Mesendoderm (in vitro differentiated cells): ENCODE data around the gene LDLRAD4.

ENCODE experiments used
- DNase-seq: peaks from one replicate; pipeline ENCODE4 v3.0.0; 2013
- H2AK5ac ChIP-seq: 2 replicates; pipeline ENCODE4 v1.6.1; 2013; ENCODE audit warnings: low read length, inconsistent platforms
- H2BK120ac ChIP-seq: 2 replicates; pipeline ENCODE4 v1.6.1; 2013; ENCODE audit warnings: low read depth, mild to moderate bottlenecking, low read length, moderate library complexity, mixed read lengths
- H2BK15ac ChIP-seq: replicated peaks from 2 replicates; pipeline ENCODE4 v1.6.1; 2013; ENCODE audit warnings: low read depth, mild to moderate bottlenecking, moderate library complexity
- H2BK5ac ChIP-seq: 2 replicates; pipeline ENCODE4 v1.6.1; 2013; ENCODE audit warnings: low read length, inconsistent platforms
- H3K18ac ChIP-seq: 2 replicates; pipeline ENCODE4 v1.6.1; 2013; ENCODE audit warnings: mild to moderate bottlenecking, low read length, mixed read lengths
- H3K23ac ChIP-seq: one replicate; pipeline ENCODE4 v1.6.1; 2013; ENCODE audit warnings: low read length
- H3K27ac ChIP-seq: 2 replicates; pipeline ENCODE4 v1.5.1; 2013; ENCODE audit warnings: low read depth, mild to moderate bottlenecking, inconsistent platforms, low read length, moderate library complexity
- H3K27me3 ChIP-seq: 2 replicates; pipeline ENCODE4 v1.6.1; 2013; ENCODE audit warnings: low read length, control low read depth, mild to moderate bottlenecking, inconsistent platforms; ENCODE audit not compliant: insufficient read depth, poor library complexity
- H3K36me3 ChIP-seq: 2 replicates; pipeline ENCODE4 v1.6.1; 2013; ENCODE audit warnings: low read length, inconsistent platforms; ENCODE audit not compliant: control insufficient read depth, insufficient read depth
- H3K4ac ChIP-seq: one replicate; pipeline ENCODE4 v1.6.1; 2013; ENCODE audit warnings: low read depth, mild to moderate bottlenecking, low read length, moderate library complexity
- H3K4me1 ChIP-seq: 2 replicates; pipeline ENCODE4 v1.6.1; 2013; ENCODE audit warnings: low read depth, low read length, inconsistent platforms; ENCODE audit not compliant: control insufficient read depth
- H3K4me2 ChIP-seq: 2 replicates; pipeline ENCODE4 v1.6.1; 2013; ENCODE audit warnings: low read length
- H3K4me3 ChIP-seq: 2 replicates; pipeline ENCODE4 v1.5.1; 2013; ENCODE audit warnings: mild to moderate bottlenecking, low read length
- H3K56ac ChIP-seq: one replicate; pipeline ENCODE4 v1.6.1; 2013; ENCODE audit warnings: low read length
- H3K79me1 ChIP-seq: 2 replicates; pipeline ENCODE4 v1.6.1; 2013; ENCODE audit warnings: low read length, inconsistent platforms
- H3K79me2 ChIP-seq: 2 replicates; pipeline ENCODE4 v1.6.1; 2013; ENCODE audit warnings: mild to moderate bottlenecking, low read length; ENCODE audit not compliant: control insufficient read depth, insufficient read depth
- H3K9ac ChIP-seq: 2 replicates; pipeline ENCODE4 v1.6.1; 2013; ENCODE audit warnings: low read length, inconsistent platforms
- H4K5ac ChIP-seq: one replicate; pipeline ENCODE4 v1.6.1; 2013; ENCODE audit warnings: low read length
- H4K8ac ChIP-seq: one replicate; pipeline ENCODE4 v1.6.1; 2013; ENCODE audit warnings: low read depth, mild to moderate bottlenecking, control low read depth, low read length, moderate library complexity
- WGBS: extraction: QIAGEN DNeasy Blood & Tissue Kit; methylation state at CpG from one replicate; pipeline ENCODE4 v1.1.7; 2013; ENCODE audit warnings: low lambda C conversion rate, missing lambda C conversion rate; ENCODE audit not compliant: insufficient coverage; ENCODE audit errors: extremely low coverage; 5-methylcytosine and 5-hydroxymethylcytosine counted together

LDLRAD4 gene

DNA sequence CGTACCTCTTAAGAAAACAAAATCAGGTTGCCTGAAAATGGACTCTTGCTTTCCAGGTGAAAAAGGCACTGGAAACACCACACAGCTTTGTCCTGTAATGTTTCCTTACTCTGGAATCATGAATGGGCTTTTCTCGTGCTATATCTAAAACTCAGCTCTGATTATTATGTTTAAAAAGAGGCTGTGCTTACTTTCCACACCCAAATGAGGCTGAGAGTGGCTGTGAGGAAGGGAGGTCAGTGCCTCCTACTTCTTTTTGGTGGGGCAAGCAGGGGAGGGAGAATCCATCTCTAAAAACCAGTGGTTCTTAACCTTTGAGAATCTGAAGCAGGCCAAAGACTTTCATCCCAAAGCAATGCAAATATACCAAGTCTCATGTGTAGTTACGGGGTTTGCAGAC lies 359.2 kb downstream of the LDLRAD4 start:
- H2BK5ac ChIP-seq = no peak overlapping the region
- DNase-seq = no peak
- no peak overlapping the region for H4K8ac ChIP-seq
- H3K18ac ChIP-seq = no peak overlapping the region
- no peaks in the 10 kb centered on the region for H3K27me3 ChIP-seq
- H3K79me1 ChIP-seq = no peaks in the 10 kb centered on the region
- H2BK15ac ChIP-seq = no peak overlapping the region
- no peak overlapping the region for H3K4me2 ChIP-seq
- no peak overlapping the region for H3K27ac ChIP-seq
- no peak overlapping the region for H3K4ac ChIP-seq
- no peaks in the 10 kb centered on the region for H3K79me2 ChIP-seq
- H3K23ac ChIP-seq = no peak overlapping the region
- H2BK120ac ChIP-seq = no peak overlapping the region
- H3K36me3 ChIP-seq = no peaks in the 10 kb centered on the region
- H3K4me3 ChIP-seq = no peak overlapping the region
- H4K5ac ChIP-seq = no peak overlapping the region
- H3K56ac ChIP-seq = no peak overlapping the region
- H2AK5ac ChIP-seq = no peak overlapping the region
- WGBS = no CpG with 5 or more reads among the region's 3 CpGs
- no peaks in the 10 kb centered on the region for H3K4me1 ChIP-seq
- H3K9ac ChIP-seq = no peak overlapping the region

DNA sequence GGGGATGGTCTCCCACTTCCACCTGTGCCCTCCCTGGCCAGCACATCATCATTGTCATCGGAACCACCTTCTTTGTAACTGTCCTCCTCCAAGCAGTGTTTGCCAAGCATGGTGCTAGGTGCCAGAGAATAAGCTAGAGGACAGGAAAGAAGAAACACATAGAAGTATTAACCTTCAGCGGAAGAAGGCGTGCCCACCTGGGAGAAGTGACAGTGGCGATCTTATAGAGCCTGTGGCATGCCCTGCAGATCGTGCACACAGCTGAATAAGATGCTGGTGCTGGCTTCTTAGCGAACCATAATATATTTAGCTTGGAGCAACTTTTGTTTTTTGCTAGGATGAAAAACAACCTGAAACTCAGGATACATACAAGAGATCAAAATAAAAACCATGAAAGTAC lies 359.8 kb downstream of the LDLRAD4 start:
- H4K8ac ChIP-seq = no peak overlapping the region
- H3K36me3 ChIP-seq = no peaks in the 10 kb centered on the region
- H3K27me3 ChIP-seq = no peaks in the 10 kb centered on the region
- H3K27ac ChIP-seq = no peak overlapping the region
- H2BK5ac ChIP-seq = no peak overlapping the region
- H2BK120ac ChIP-seq = no peak overlapping the region
- H3K23ac ChIP-seq = no peak overlapping the region
- WGBS = no CpG with 5 or more reads among the region's 6 CpGs
- no peak overlapping the region for H3K9ac ChIP-seq
- no peak overlapping the region for H3K4me2 ChIP-seq
- no peak overlapping the region for H3K4ac ChIP-seq
- H3K79me1 ChIP-seq = no peaks in the 10 kb centered on the region
- no peak overlapping the region for H4K5ac ChIP-seq
- no peak for DNase-seq
- H2BK15ac ChIP-seq = no peak overlapping the region
- H3K18ac ChIP-seq = no peak overlapping the region
- no peaks in the 10 kb centered on the region for H3K4me1 ChIP-seq
- no peak overlapping the region for H3K56ac ChIP-seq
- no peak overlapping the region for H3K4me3 ChIP-seq
- H2AK5ac ChIP-seq = no peak overlapping the region
- no peaks in the 10 kb centered on the region for H3K79me2 ChIP-seq

DNA sequence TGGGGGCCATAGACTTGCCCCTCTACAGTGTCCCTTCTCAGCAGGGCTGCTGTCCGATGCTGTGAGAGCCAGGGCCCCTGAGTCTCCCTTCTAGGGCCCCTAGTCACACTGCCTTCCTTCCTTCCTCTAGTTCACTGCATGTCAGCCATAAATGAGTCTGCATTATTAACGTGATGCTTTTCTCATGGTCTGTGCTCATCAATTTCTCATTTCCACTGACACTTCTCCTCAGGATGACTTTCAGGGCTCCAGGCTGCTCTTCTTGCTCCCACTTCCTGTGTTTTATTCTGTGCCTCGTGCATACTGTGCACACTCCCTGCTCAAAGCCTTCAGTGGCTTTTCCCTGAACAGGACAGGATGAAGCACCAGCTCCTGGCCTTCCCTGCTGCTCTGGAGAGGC lies 361.3 kb downstream of the LDLRAD4 start:
- H3K18ac ChIP-seq = no peak overlapping the region

DNA sequence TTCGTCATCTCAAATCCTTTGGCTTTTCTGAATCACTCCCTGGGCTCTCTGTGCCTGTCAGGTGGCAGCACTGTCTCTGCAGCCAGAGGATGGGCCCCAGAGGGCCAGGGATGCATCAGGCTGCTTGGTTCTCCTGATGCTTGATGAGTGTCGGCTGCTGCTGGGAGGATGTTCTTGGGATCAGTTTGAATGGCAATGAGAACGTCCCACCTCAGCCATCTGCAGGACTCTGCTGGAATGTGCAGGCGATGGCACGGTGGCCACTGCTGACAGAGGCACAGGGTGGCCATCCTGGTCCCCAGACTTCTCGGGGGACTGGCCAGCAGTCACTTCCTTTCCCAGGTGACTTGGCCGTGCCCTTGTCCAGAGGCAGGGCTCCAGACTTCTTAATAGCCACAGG lies 361.8 kb downstream of the LDLRAD4 start:
- H4K5ac ChIP-seq = no peak overlapping the region
- no peak overlapping the region for H3K4me2 ChIP-seq
- H3K4me1 ChIP-seq = no peaks in the 10 kb centered on the region
- no peaks in the 10 kb centered on the region for H3K36me3 ChIP-seq
- H3K18ac ChIP-seq = no peak overlapping the region
- H4K8ac ChIP-seq = no peak overlapping the region
- no peak overlapping the region for H3K27ac ChIP-seq
- no peak overlapping the region for H3K56ac ChIP-seq
- H2BK5ac ChIP-seq = no peak overlapping the region
- H3K9ac ChIP-seq = no peak overlapping the region
- H3K4ac ChIP-seq = no peak overlapping the region
- H3K79me1 ChIP-seq = no peaks in the 10 kb centered on the region
- H3K27me3 ChIP-seq = no peaks in the 10 kb centered on the region
- WGBS = no CpG with 5 or more reads among the region's 7 CpGs
- no peak overlapping the region for H3K23ac ChIP-seq
- DNase-seq = no peak
- H2AK5ac ChIP-seq = no peak overlapping the region
- H2BK120ac ChIP-seq = no peak overlapping the region
- no peaks in the 10 kb centered on the region for H3K79me2 ChIP-seq
- no peak overlapping the region for H3K4me3 ChIP-seq
- no peak overlapping the region for H2BK15ac ChIP-seq

More for the DNA sequence above, 361.3 kb downstream of the LDLRAD4 start:
- no peak overlapping the region for H2BK120ac ChIP-seq
- H3K9ac ChIP-seq = no peak overlapping the region
- no peaks in the 10 kb centered on the region for H3K79me1 ChIP-seq
- H3K4me1 ChIP-seq = no peaks in the 10 kb centered on the region
- H3K27me3 ChIP-seq = no peaks in the 10 kb centered on the region
- H2BK15ac ChIP-seq = no peak overlapping the region
- no peaks in the 10 kb centered on the region for H3K79me2 ChIP-seq
- no peak overlapping the region for H2BK5ac ChIP-seq
- no peak overlapping the region for H3K4ac ChIP-seq
- no CpG with 5 or more reads among the region's 3 CpGs for WGBS
- H3K23ac ChIP-seq = no peak overlapping the region
- H3K27ac ChIP-seq = no peak overlapping the region
- no peak for DNase-seq
- H3K56ac ChIP-seq = no peak overlapping the region
- no peak overlapping the region for H4K8ac ChIP-seq
- no peaks in the 10 kb centered on the region for H3K36me3 ChIP-seq
- no peak overlapping the region for H2AK5ac ChIP-seq
- no peak overlapping the region for H3K4me2 ChIP-seq
- no peak overlapping the region for H4K5ac ChIP-seq
- H3K4me3 ChIP-seq = no peak overlapping the region

DNA sequence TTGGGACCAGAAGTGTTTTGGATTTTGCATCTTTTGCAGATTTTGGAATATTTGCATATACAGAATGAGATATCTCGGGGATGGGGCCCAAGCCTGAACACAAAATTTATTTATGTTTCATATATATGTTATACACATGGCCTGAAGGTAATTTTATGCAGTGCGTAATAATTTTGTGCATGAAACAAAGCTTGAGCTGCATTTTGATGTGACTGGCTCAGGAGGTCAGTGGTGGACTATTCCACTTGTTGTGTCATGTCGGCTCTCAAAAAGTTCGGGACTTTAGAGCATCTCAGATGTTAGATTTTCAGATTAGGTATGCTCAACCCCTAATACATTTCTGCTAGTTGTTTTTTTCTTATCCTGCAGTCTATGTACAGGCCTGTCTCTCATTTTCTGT lies 362.4 kb downstream of the LDLRAD4 start:
- H3K4me2 ChIP-seq = no peak overlapping the region
- no peaks in the 10 kb centered on the region for H3K27me3 ChIP-seq
- H3K27ac ChIP-seq = no peak overlapping the region
- no CpG with 5 or more reads among the region's 4 CpGs for WGBS
- H3K79me2 ChIP-seq = no peaks in the 10 kb centered on the region
- H3K36me3 ChIP-seq = no peaks in the 10 kb centered on the region
- no peak overlapping the region for H3K4ac ChIP-seq
- no peak overlapping the region for H2BK120ac ChIP-seq
- no peak overlapping the region for H2BK5ac ChIP-seq
- DNase-seq = no peak
- no peak overlapping the region for H4K5ac ChIP-seq
- H3K18ac ChIP-seq = no peak overlapping the region
- H3K9ac ChIP-seq = no peak overlapping the region
- H3K56ac ChIP-seq = no peak overlapping the region
- H2AK5ac ChIP-seq = no peak overlapping the region
- H4K8ac ChIP-seq = no peak overlapping the region
- no peaks in the 10 kb centered on the region for H3K4me1 ChIP-seq
- no peak overlapping the region for H3K4me3 ChIP-seq
- no peaks in the 10 kb centered on the region for H3K79me1 ChIP-seq
- H2BK15ac ChIP-seq = no peak overlapping the region
- H3K23ac ChIP-seq = no peak overlapping the region

DNA sequence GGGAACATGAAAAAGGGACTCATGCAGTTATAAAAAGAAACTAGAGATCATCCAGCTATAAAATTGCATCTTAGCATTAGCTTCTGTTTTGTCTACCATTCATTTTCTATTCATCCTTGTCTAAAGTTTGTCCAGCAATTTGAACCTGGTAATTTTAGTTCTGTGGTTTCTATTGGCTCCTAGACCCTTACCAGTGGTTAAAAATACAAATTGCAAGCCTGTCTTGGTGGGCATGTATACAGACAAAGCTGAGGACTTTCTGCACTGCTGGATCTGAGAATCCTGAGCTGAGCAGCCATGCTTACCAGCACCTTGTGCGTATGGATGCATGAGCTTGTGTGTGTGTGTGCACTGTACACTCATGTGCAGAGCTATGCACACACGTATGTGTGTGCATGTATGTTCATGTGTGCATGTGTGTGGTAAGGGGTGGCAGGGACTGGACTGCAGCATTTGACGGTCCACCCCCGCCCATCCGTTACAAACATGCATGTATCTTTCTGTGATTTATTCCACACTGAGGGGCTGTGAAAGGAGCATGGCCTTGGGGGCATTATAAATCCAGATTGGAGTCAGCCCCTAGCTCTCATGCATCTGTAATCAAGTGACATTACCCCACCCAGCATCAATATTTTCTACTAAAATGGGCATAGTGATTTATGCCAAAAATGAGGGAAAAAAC lies 363.1 kb downstream of the LDLRAD4 start:
- Histone ChIP-seq H3K27me3 (no peaks in the 10 kb centered on the region), H3K4me2 (no peak overlapping the region), H2BK15ac (no peak overlapping the region), H3K79me2 (no peaks in the 10 kb centered on the region), H2BK5ac (no peak overlapping the region), H3K9ac (no peak overlapping the region), H3K27ac (no peak overlapping the region), H3K4me3 (no peak overlapping the region), H3K4ac (no peak overlapping the region), H3K23ac (no peak overlapping the region), H3K56ac (no peak overlapping the region), H4K5ac (no peak overlapping the region), H2BK120ac (no peak overlapping the region), H3K79me1 (no peaks in the 10 kb centered on the region), H2AK5ac (no peak overlapping the region), H3K4me1 (no peaks in the 10 kb centered on the region), H3K18ac (no peak overlapping the region), H3K36me3 (no peaks in the 10 kb centered on the region), H4K8ac (no peak overlapping the region)
- no CpG with 5 or more reads among the region's 5 CpGs for WGBS
- DNase-seq = no peak
